IPS-20b (cell line): ENCODE results near the gene SH3BP5.

ENCODE experiments used
- H3K27ac ChIP-seq: one replicate; pipeline ENCODE4 v1.5.1; 2013; ENCODE audit warnings: low read length
- H3K27me3 ChIP-seq: 2 replicates; pipeline ENCODE4 v1.6.1; 2013; ENCODE audit warnings: mild to moderate bottlenecking, low read length, inconsistent platforms; ENCODE audit not compliant: insufficient read depth
- H3K36me3 ChIP-seq: 2 replicates; pipeline ENCODE4 v1.6.1; 2013; ENCODE audit warnings: low read depth, mild to moderate bottlenecking, inconsistent platforms, low read length, moderate library complexity; ENCODE audit not compliant: insufficient read depth
- H3K4me1 ChIP-seq: 2 replicates; pipeline ENCODE4 v1.6.1; 2013; ENCODE audit warnings: mild to moderate bottlenecking, control low read depth, inconsistent platforms, low read length, moderate library complexity; ENCODE audit not compliant: insufficient read depth
- H3K4me3 ChIP-seq: 2 replicates; pipeline ENCODE4 v1.5.1; 2013; ENCODE audit warnings: mild to moderate bottlenecking, low read length, inconsistent platforms
- H3K9ac ChIP-seq: 2 replicates; pipeline ENCODE4 v1.6.1; 2013; ENCODE audit warnings: low read depth, mild to moderate bottlenecking, inconsistent platforms, low read length, moderate library complexity
- H3K9me3 ChIP-seq: 2 replicates; pipeline ENCODE4 v1.6.1; 2013; ENCODE audit warnings: mild to moderate bottlenecking, low read depth, low read length, inconsistent platforms; ENCODE audit not compliant: insufficient read depth

SH3BP5 gene

GRCh38 chr3:15323063-15323462 is 9.3 kb downstream of the SH3BP5 start:
- no peaks in the 10 kb centered on the region; the same call in 1 of the 2 replicates for H3K36me3 ChIP-seq
- peaks cover 25% of the 10 kb centered on the region for H3K4me1 ChIP-seq
- H3K9me3 ChIP-seq = no peaks in the 10 kb centered on the region
- no peak overlapping the region for H3K9ac ChIP-seq
- H3K27me3 ChIP-seq = no peaks in the 10 kb centered on the region
- no peak overlapping the region for H3K27ac ChIP-seq
- H3K4me3 ChIP-seq = no peak overlapping the region

- no peak overlapping the region for H3K4me3 ChIP-seq
- H3K36me3 ChIP-seq = no peaks in the 10 kb centered on the region; the same call in 1 of the 2 replicates
- H3K4me1 ChIP-seq = peaks cover 31% of the 10 kb centered on the region
Observed at GRCh38 chr3:15321349-15321748, 11.0 kb downstream of the SH3BP5 start.

GRCh38 chr3:15319575-15319974 is 12.8 kb downstream of the SH3BP5 start:
- Histone ChIP-seq H3K4me3 (no peak overlapping the region), H3K4me1 (peaks cover 14% of the 10 kb centered on the region), H3K9me3 (no peaks in the 10 kb centered on the region), H3K9ac (no peak overlapping the region), H3K27me3 (no peaks in the 10 kb centered on the region), H3K36me3 (no peaks in the 10 kb centered on the region; the same call in 1 of the 2 replicates), H3K27ac (no peak overlapping the region)

More at GRCh38 chr3:15321349-15321748, 11.0 kb downstream of the SH3BP5 start:
- Histone ChIP-seq H3K9ac (no peak overlapping the region), H3K9me3 (no peaks in the 10 kb centered on the region), H3K27me3 (no peaks in the 10 kb centered on the region), H3K27ac (no peak overlapping the region)

- peaks cover 15% of the 10 kb centered on the region for H3K4me1 ChIP-seq
Observed at GRCh38 chr3:15319136-15319535, 13.2 kb downstream of the SH3BP5 start.

GRCh38 chr3:15318661-15319060 is 13.7 kb downstream of the SH3BP5 start:
- Histone ChIP-seq H3K9me3 (no peaks in the 10 kb centered on the region), H3K27me3 (no peaks in the 10 kb centered on the region), H3K4me3 (no peak overlapping the region), H3K4me1 (peaks cover 13% of the 10 kb centered on the region), H3K9ac (no peak overlapping the region), H3K27ac (no peak overlapping the region), H3K36me3 (no peaks in the 10 kb centered on the region)

More at GRCh38 chr3:15319136-15319535, 13.2 kb downstream of the SH3BP5 start:
- Histone ChIP-seq H3K9ac (no peak overlapping the region), H3K4me3 (no peak overlapping the region), H3K9me3 (no peaks in the 10 kb centered on the region), H3K27ac (no peak overlapping the region), H3K27me3 (no peaks in the 10 kb centered on the region), H3K36me3 (no peaks in the 10 kb centered on the region; the same call in 1 of the 2 replicates)

GRCh38 chr3:15316998-15317435 is 15.4 kb downstream of the SH3BP5 start:
- Histone ChIP-seq H3K36me3 (no peaks in the 10 kb centered on the region), H3K4me1 (peaks cover 17% of the 10 kb centered on the region), H3K9ac (0 out of 2 replicates have a peak overlapping the region, but pooled peaks have one; percentile 15), H3K27me3 (no peaks in the 10 kb centered on the region), H3K27ac (no peak overlapping the region), H3K9me3 (no peaks in the 10 kb centered on the region), H3K4me3 (no peak overlapping the region)

GRCh38 chr3:15315003-15315402 is 17.4 kb downstream of the SH3BP5 start:
- Histone ChIP-seq H3K27me3 (no peaks in the 10 kb centered on the region), H3K4me3 (no peak overlapping the region), H3K4me1 (peaks cover 25% of the 10 kb centered on the region; the same call in 1 of the 2 replicates), H3K9ac (no peak overlapping the region), H3K27ac (no peak overlapping the region), H3K36me3 (no peaks in the 10 kb centered on the region), H3K9me3 (no peaks in the 10 kb centered on the region)

GRCh38 chr3:15314276-15314675 is 18.1 kb downstream of the SH3BP5 start:
- Histone ChIP-seq H3K4me1 (peaks cover 26% of the 10 kb centered on the region; the same call in 1 of the 2 replicates), H3K36me3 (no peaks in the 10 kb centered on the region), H3K9ac (no peak overlapping the region), H3K9me3 (no peaks in the 10 kb centered on the region), H3K4me3 (no peak overlapping the region), H3K27me3 (no peaks in the 10 kb centered on the region), H3K27ac (no peak overlapping the region)

GRCh38 chr3:15313461-15313860 is 18.9 kb downstream of the SH3BP5 start:
- Histone ChIP-seq H3K27ac (no peak overlapping the region), H3K9me3 (no peaks in the 10 kb centered on the region), H3K4me3 (no peak overlapping the region), H3K4me1 (peaks cover 26% of the 10 kb centered on the region; the same call in 1 of the 2 replicates), H3K36me3 (no peaks in the 10 kb centered on the region), H3K27me3 (no peaks in the 10 kb centered on the region), H3K9ac (no peak overlapping the region)

GRCh38 chr3:15312550-15312949 is 19.8 kb downstream of the SH3BP5 start:
- no peaks in the 10 kb centered on the region for H3K36me3 ChIP-seq
- H3K4me1 ChIP-seq = peaks cover 25% of the 10 kb centered on the region; the same call in 1 of the 2 replicates
- no peak overlapping the region for H3K4me3 ChIP-seq
- no peak overlapping the region for H3K9ac ChIP-seq
- H3K27me3 ChIP-seq = no peaks in the 10 kb centered on the region
- H3K27ac ChIP-seq = no peak overlapping the region
- no peaks in the 10 kb centered on the region for H3K9me3 ChIP-seq

- Histone ChIP-seq H3K4me1 (peaks cover 21% of the 10 kb centered on the region; the same call in 1 of the 2 replicates), H3K27me3 (no peaks in the 10 kb centered on the region), H3K9me3 (no peaks in the 10 kb centered on the region), H3K9ac (no peak overlapping the region), H3K4me3 (no peak overlapping the region), H3K36me3 (no peaks in the 10 kb centered on the region), H3K27ac (no peak overlapping the region)
Observed at GRCh38 chr3:15310491-15311370, 21.7 kb downstream of the SH3BP5 start.
